Breast epithelium (tissue), 4 donors: ENCODE results near the gene DTL. TPM values are rescaled to one million over a fixed set of nuclear protein-coding genes. Genes with fewer than 3 reads are reported as not detected.

Experiments
- DNase-seq, 2 donors: peaks; one replicate each; pipeline ENCODE4 v3.0.0-alpha.2; 2019; ENCODE audit warnings: low spot score in 2 of 2
- H3K27ac ChIP-seq, 2 donors: fragments of 200-600 bp; sonication (generic) in 1 of 2; one replicate each; pipeline ENCODE4 v1.5.1; 2016 to 2019; ENCODE audit warnings: mild to moderate bottlenecking in 1 of 2
- H3K27me3 ChIP-seq, 2 donors: fragments of 200-600 bp; sonication (generic) in 1 of 2; one replicate each; pipeline versions ENCODE4 v1.5.1 to v1.6.0; 2017 to 2019; ENCODE audit warnings: control low read depth in 1 of 2, mild to moderate bottlenecking in 1 of 2
- H3K36me3 ChIP-seq: fragments of 200-600 bp; one replicate; pipeline ENCODE4 v1.5.1; 2019
- H3K4me1 ChIP-seq, 2 donors: fragments of 200-600 bp; sonication (generic); one replicate each; pipeline ENCODE4 v1.5.1; 2016 to 2019; ENCODE audit warnings: control low read depth in 1 of 2
- H3K4me3 ChIP-seq, 3 donors: fragments of 200-600 bp; sonication (generic); 1 replicate in 2 of 3; 2 replicates in 1 of 3; pipeline ENCODE4 v1.5.1; 2016 to 2019; ENCODE audit warnings: mild to moderate bottlenecking in 3 of 3, moderate library complexity in 2 of 3
- H3K9me3 ChIP-seq, 2 donors: fragments of 200-600 bp; sonication (generic) in 1 of 2; one replicate each; pipeline ENCODE4 v1.5.1; 2016 to 2019; ENCODE audit warnings: control low read depth in 1 of 2
- CTCF ChIP-seq, 3 donors: fragments of 450-650 bp; IDR thresholded peaks; one replicate each; pipeline ENCODE4 v1.5.1; 2016 to 2017; ENCODE audit warnings: antibody characterized with exemption in 3 of 3, mild to moderate bottlenecking in 3 of 3, moderate library complexity in 3 of 3
- POLR2A ChIP-seq: fragments of 450-650 bp; IDR thresholded peaks from one replicate; pipeline ENCODE4 v1.6.1; 2016; ENCODE audit warnings: antibody characterized with exemption, mild to moderate bottlenecking, moderate library complexity
- POLR2AphosphoS5 ChIP-seq, 3 donors: sonication (generic); formaldehyde crosslinking; IDR thresholded peaks; one replicate each; pipeline ENCODE4 v1.6.1; 2017; ENCODE audit warnings: antibody characterized with exemption in 3 of 3
- intact Hi-C: fragments of 100-400 bp; cut with DNase I; formaldehyde crosslinking; loops from one replicate; pipeline ENCODE4 v1.15.1; 2023; ENCODE audit warnings: low total_unique reads
- total RNA-seq, 3 donors: library from RNA; depleted of rRNA; stranded (reverse); fragments of >200 nt; gene quantifications; one replicate each; pipeline ENCODE4 v1.1.0, GENCODE V29; 2016

Gene DTL
- total RNA-seq, 3 donors from 2014 or later, result 0.29 to 0.80 (median 0.66) TPM

- H3K4me1 ChIP-seq, result no peaks in the 10 kb centered on the region
- intact Hi-C loops, result loop anchor here (10.0 kb wide), 1 partner anchor 380 kb away; no protein-coding TSS in a partner anchor
- DNase-seq, result no peak
These were observed 39.3 kb downstream of the DTL start for GRCh38 chr1:212074856-212075255.

GRCh38 chr1:212077028-212077427, 41.5 kb downstream of the DTL start:
- intact Hi-C loops, result loop anchor here (10.0 kb wide), 1 partner anchor 378 kb away; no protein-coding TSS in a partner anchor
- TF ChIP-seq CTCF (IDR thresholded peaks at IDR 0.05), result no peak
- no peak for TF ChIP-seq POLR2A
- no peak for TF ChIP-seq POLR2AphosphoS5 (IDR thresholded peaks at IDR 0.05)

More at GRCh38 chr1:212074856-212075255, 39.3 kb downstream of the DTL start:
- H3K27me3 ChIP-seq, result no peaks in the 10 kb centered on the region
- H3K9me3 ChIP-seq, result no peaks in the 10 kb centered on the region
- TF ChIP-seq POLR2A (no peak), CTCF (IDR thresholded peaks at IDR 0.05) (no peak), POLR2AphosphoS5 (IDR thresholded peaks at IDR 0.05) (no peak)
- H3K27ac ChIP-seq, result no peak overlapping the region
- H3K36me3 ChIP-seq, result no peaks in the 10 kb centered on the region
- H3K4me3 ChIP-seq, result no peak overlapping the region

GRCh38 chr1:212078826-212079225, 43.3 kb downstream of the DTL start:
- no peak overlapping the region for H3K4me3 ChIP-seq
- intact Hi-C loops, result loop anchor here (10.0 kb wide), 1 partner anchor 376 kb away; no protein-coding TSS in a partner anchor
- no peaks in the 10 kb centered on the region for H3K9me3 ChIP-seq
- H3K27ac ChIP-seq, result no peak overlapping the region
- H3K4me1 ChIP-seq, result no peaks in the 10 kb centered on the region
- H3K27me3 ChIP-seq, result no peaks in the 10 kb centered on the region
- TF ChIP-seq POLR2A (no peak), POLR2AphosphoS5 (IDR thresholded peaks at IDR 0.05) (no peak), CTCF (IDR thresholded peaks at IDR 0.05) (no peak)
- no peaks in the 10 kb centered on the region for H3K36me3 ChIP-seq
- no peak for DNase-seq

More at GRCh38 chr1:212077028-212077427, 41.5 kb downstream of the DTL start:
- Histone ChIP-seq H3K9me3 (no peaks in the 10 kb centered on the region), H3K27ac (no peak overlapping the region), H3K27me3 (no peaks in the 10 kb centered on the region), H3K36me3 (no peaks in the 10 kb centered on the region), H3K4me3 (no peak overlapping the region), H3K4me1 (no peaks in the 10 kb centered on the region)
- DNase-seq, result no peak

GRCh38 chr1:212082765-212083406, 47.3 kb downstream of the DTL start:
- H3K27ac ChIP-seq, result no peak overlapping the region
- no peak overlapping the region for H3K4me3 ChIP-seq
- H3K36me3 ChIP-seq, result no peaks in the 10 kb centered on the region
- no peaks in the 10 kb centered on the region for H3K4me1 ChIP-seq
- no peaks in the 10 kb centered on the region for H3K9me3 ChIP-seq
- intact Hi-C loops, result no loop called here
- TF ChIP-seq POLR2AphosphoS5 (IDR thresholded peaks at IDR 0.05) (no peak), POLR2A (no peak), CTCF (IDR thresholded peaks at IDR 0.05) (no peak)
- no peaks in the 10 kb centered on the region for H3K27me3 ChIP-seq
- no peak for DNase-seq

- Histone ChIP-seq H3K4me3 (no peak overlapping the region), H3K4me1 (peaks cover 0 to 3% of the 10 kb centered on the region in 2 donors), H3K36me3 (no peaks in the 10 kb centered on the region), H3K27ac (no peak overlapping the region), H3K27me3 (no peaks in the 10 kb centered on the region), H3K9me3 (no peaks in the 10 kb centered on the region)
- no peak for TF ChIP-seq POLR2A
- TF ChIP-seq POLR2AphosphoS5 (IDR thresholded peaks at IDR 0.05), result no peak
- TF ChIP-seq CTCF (IDR thresholded peaks at IDR 0.05), result no peak
- no peak for DNase-seq
- intact Hi-C loops, result no loop called here
These were observed 54.1 kb downstream of the DTL start for GRCh38 chr1:212089560-212090163.
